NCI-H82 treated with DMSO at 0.1 percent for 48 hours (cell line): ENCODE measurements around the gene GDPD2.

Experiments
- DNase-seq: peaks from one replicate; lab custom pipeline; 2025; ENCODE audit not compliant: unreplicated experiment; lab: John Stamatoyannopoulos, UW

The GDPD2 gene

GRCh38 chrX:70470850-70471289 is 47.8 kb downstream of the GDPD2 start:
- no peak for DNase-seq

- DNase-seq: no peak
These were observed 53.2 kb downstream of the GDPD2 start for GRCh38 chrX:70476166-70476933.

- peak; percentile 76 for DNase-seq
These were observed 54.0 kb downstream of the GDPD2 start for GRCh38 chrX:70476934-70477733.

- no peak for DNase-seq
These were observed 54.6 kb downstream of the GDPD2 start for GRCh38 chrX:70477734-70478075.

GRCh38 chrX:70478526-70479245 is 55.6 kb downstream of the GDPD2 start:
- peak; percentile 87 for DNase-seq

- no peak for DNase-seq
These were observed 56.3 kb downstream of the GDPD2 start for GRCh38 chrX:70479247-70479921.

- peak; percentile 60 for DNase-seq
These were observed 57.0 kb downstream of the GDPD2 start for GRCh38 chrX:70479922-70480659.

GRCh38 chrX:70480660-70481018 is 57.5 kb downstream of the GDPD2 start:
- DNase-seq: no peak

GRCh38 chrX:70481471-70482270 is 58.6 kb downstream of the GDPD2 start:
- peak; percentile 81 for DNase-seq

- DNase-seq: no peak
These were observed 59.2 kb downstream of the GDPD2 start for GRCh38 chrX:70482300-70482699.
